Ammon's horn (tissue), 1 donor: ENCODE results near the gene C15orf39.

ENCODE experiments used
- DNase-seq: peaks from one replicate; pipeline ENCODE4 v3.0.0-alpha.2; 2016; ENCODE audit warnings: low spot score

The C15orf39 gene

DNA sequence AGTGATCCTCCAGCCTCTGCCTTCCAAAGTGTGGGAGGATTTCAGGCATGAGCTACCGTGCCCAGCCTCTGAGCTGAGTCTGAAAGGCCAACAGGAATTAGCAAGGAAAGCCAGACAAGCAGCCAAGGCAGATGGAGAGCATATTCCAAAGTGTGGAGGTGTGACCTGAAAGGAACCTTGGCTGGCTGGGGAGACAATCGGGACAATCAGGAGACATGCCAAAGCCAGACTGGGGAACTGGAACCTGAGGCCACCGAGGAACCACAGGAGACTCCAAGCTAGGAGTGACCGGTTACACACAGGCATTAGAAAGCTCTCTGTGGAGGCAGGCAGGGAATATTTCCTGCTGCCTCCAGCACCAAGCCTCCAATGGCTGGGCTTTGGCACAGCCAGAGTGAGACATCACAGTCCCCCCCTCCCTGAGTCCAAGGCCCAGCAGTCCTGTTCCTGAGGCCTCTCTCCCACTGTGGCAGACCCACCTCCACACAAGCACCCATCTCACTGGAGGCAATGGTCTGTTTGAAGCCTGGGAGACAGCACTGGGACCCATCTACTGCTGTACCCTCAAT, 4.5 kb upstream of the C15orf39 start:
- DNase-seq = no peak

DNA sequence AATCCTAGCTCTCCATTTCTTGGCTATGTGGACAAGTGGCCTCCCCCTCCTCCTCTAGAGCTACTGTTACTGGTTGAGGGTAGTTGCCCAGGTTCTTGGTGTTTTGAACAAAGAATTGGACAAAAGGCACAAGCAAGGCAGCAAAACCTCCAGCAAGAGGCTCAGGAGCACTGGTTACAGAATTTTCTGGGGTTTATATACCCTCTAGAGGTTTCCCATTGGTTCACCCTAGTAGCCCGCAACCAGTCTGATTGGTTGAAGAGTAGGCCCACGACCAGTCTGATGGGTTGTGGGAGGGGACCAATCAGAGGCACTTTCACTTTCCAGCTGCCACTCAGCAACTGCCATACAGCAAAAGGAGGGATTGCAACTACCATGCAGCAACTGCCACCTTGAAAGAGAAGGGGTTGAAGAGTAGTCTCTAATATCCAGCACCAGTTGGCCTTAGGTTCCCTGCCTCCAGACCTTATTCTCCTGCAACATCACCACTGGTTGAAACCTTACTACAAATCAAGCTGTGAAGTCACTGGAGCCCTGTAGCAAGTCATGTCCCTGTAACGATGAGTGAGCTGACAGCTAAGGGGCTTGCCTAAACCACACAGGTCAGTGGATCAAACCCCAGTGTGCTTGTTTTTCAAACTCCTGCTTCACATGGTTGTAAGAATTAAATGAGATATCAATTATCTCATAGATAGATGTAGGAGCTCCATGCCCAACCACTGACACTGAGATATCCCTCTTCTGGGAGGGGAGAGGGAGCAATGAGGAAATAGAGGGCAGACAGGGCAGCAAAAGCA, 2.9 kb upstream of the C15orf39 start:
- DNase-seq = no peak

DNA sequence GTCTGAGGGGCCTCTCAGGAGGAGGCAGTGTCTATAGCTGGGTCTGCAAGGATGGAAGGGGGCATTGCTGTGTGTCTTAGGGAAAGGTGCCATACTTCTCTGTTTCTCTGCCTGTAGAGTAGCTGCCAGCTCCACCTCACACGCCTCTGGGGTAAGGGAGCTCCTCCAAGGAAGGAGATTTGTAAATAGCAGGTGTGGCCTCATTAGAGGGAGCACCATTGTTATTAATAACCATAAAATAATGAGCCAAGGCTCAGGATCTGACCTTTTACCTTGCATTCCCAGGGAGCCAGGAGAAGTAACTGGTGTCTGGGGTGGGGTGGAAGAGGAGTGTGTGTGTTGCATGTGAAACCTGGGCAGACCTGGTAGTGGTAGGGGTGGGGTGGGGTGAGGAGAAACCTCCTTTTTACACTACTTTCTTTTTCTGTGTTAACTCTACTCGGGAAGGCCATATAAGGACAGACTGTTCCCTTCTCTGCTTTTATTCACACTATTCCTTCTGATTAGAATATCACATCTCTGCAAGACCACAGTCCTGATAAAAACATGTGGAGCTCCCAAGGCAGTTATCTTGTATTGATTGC, 2.2 kb upstream of the C15orf39 start:
- DNase-seq = no peak

DNA sequence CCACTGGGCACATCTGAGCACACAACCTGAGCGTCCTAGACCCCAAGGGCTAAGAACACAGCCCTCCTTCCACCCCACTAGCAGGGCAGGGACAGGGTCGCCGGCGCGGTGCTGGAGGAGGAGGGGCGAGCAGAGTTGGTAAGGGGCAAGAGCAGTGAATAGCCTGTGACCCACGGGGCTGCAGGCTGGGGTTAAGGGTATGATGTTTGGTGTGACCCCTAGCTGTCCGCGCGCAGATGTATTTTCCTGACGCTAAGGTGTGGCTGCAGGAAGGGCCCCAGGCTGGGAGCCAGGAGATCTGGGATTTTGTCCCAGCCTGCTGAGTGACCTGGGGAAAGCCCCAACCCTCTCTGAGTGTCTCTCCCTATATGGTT, 1.3 kb upstream of the C15orf39 start:
- no peak for DNase-seq

DNA sequence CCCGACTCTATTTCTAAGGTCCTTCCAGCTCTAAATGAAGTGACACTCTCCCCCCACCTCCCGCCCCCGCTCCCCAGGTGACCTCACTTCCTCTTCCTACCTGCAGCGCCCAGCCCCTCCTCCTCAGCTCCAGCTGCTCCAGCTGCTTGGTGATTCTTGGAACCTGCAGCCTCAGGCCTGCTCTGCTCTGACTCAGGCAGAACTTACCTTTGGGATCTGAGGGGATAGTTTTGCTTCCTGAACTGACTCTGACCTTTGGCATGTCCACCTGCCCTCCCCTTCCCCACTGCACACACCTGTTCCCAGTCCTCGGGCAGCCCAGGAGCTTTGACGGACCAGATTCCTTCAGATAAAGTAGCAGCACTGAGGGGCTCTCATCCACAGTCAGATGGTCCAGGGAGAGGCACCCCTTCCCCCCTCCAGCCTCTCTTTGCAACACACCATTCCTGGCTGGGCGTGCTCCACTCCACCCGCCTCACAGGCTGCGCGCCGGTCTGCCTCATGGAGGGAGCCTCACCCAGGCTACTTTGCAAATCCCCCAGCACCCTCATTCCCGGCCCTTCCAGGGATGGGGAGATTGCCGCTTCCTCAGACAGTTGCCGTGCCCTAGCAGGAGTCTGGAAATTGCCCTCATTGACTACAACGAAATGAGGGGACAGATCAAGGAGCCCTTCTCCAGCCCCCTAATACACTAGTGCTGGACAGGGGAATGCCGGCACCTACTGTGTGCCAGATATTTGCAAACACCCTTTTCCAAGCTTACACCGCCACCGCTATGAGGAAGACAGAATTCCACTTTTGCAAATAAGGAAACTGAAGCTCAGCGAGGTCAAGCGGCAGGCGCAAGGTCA, 692 bp upstream of the C15orf39 start:
- DNase-seq = no peak

DNA sequence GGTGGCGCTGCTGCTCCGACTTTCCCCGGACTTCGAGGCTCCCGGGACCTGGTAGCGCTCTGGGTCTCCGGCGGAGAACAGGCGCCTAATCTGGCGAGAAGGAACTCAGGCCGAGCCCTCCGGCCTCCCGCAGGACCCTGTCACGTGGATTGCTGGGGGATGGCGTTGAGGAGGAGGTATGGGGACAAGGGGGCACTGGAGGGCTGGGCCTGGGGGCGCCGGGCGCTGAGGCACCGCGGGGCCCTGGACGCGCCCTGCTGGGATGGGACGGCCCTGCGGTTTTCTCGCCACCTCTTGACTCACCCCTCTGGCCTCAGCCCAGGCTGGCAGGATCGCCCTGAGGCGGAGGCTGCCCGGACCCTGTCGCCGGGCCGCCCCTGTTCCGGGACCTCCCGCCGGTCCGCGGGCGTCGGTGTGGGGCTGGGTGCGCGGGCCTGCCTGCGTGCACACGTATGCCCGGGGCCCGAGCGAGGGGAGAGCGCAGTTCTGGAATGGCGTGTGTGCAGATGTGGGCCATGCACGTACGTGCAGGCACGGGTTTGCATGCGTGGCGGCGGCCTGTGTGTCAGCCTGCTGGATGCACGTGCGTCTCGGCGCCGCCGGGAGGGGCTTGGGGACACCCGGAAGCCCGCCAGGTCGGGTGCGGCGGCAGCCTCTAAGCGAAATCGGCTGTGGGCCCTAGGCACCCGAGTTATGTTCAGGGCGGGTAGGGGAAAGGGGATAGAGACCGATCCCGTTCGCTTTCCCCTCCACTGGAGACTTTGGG, 752 bp downstream of the C15orf39 start:
- peak; percentile 41 for DNase-seq

DNA sequence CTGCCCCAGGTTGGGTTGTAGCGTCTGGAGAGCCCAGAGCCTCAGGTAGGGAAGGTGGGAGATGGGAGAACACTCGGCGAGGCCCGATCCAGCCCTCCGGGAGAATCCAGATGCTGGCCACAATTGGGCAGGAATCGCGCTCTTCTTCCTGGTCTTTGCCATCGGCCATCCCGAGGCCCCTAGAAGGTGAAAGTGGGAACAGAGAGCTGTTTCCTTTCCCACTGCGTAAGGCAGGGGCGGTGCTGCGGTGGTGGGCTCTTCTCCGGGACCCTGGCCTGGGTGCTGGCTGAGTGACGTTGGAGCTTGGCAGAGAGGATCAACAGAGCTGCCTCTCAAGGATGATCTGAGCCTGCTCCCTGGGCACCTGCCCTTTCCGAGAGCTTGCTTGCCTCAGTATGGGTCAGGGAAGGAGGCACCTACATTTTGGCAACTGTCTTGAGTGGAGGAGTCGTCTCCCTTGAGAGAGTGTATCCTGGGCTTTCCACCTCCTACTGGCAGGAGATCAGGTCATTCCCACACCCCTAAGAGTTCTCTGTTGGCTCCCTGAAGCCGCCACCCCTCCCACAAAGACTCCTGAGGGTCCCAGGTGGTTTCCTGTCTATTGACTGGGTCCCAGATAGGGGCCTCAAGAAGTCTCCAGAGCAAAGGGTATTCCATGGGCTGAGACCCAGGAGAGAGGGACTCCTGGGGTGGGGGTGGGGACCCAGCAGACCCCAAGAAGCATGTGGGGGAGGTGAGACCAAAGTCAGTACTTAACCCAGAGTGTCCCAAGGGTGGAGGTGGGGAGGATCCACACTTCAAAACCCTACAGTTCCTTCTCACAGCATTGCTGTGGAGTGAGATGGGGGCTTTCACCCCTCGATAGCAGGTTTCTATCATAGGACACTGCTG, 1.6 kb downstream of the C15orf39 start:
- DNase-seq = no peak

DNA sequence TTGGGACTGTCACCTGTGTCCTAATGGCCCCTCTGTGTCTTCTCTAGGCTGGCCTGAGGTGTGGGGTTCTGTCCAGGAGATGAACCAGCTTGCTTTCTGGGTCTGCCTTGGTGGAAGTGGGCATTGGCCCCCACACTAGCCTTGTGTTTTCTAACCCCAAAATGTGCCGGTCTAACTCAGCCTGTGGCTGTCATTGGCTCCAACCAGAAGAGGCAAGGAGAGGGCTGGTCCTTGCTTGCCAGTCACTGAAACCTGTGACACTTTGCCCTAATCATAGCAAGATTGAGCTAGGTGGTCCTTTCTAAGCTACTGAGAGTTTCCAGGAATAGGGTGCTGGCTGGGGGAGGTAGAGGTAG, 2.2 kb downstream of the C15orf39 start:
- no peak for DNase-seq

DNA sequence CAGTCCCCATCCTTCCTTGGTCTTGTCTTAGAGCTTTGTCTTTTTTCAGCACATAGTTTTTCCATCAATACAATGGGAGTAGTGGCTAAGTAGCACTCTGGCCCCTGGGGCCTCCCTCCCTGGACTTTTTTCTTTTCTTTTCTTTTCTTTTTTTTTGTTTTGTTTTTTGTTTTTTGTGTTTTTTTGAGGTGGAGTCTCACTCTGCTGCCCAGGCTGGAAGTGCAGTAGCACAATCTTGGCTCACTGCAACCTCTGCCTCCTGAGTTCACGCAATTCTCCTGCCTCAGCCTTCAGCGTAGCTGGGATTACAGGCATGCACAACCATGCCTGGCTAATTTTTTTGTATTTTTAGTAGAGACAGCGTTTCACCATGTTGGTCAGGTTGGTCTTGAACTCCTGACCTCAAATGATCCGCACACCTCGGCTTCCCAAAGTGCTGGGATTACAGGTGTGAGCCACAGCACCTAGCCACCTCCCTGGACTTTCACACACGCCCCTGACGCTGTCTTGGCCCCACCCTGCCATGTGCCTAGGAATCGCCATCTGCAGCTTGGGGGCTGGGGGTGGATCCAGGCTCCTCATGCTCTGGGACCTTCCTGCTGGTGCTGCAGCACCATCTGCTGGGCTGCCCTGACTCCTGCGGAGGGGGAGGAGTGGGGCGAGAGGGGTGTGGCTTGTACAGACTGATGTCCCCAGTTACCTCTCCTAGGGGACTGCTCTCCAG, 2.8 kb downstream of the C15orf39 start:
- DNase-seq = peak; percentile 95

DNA sequence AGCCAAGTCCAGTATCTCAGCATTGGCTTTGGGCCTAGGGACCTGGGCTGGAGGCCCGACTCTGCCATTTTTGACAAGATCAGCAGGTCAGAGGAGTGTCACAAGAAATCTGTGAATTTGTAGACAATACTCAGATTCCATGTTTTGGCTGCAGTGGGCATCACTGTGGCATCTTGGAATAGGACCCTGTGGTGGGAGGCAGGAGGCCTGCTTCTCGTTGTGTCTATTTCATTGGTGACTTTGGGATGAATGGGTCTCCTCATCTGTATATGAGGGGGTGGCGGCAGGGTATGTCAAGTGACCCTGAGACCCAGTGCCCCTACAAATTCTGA, 3.3 kb downstream of the C15orf39 start:
- DNase-seq = no peak

DNA sequence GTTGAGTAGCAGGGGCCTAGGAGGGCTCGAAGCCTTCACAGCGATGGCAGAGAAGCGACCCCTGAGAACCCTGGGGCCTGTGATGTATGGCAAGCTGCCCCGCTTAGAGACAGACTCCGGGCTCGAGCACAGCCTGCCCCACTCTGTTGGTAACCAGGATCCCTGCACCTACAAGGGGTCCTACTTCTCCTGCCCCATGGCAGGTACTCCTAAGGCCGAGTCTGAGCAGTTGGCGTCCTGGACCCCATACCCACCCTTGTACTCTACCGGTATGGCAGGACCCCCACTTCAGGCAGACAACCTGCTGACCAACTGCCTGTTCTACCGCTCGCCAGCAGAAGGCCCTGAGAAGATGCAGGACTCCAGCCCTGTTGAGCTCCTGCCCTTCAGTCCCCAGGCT, 4.3 kb downstream of the C15orf39 start:
- no peak for DNase-seq

DNA sequence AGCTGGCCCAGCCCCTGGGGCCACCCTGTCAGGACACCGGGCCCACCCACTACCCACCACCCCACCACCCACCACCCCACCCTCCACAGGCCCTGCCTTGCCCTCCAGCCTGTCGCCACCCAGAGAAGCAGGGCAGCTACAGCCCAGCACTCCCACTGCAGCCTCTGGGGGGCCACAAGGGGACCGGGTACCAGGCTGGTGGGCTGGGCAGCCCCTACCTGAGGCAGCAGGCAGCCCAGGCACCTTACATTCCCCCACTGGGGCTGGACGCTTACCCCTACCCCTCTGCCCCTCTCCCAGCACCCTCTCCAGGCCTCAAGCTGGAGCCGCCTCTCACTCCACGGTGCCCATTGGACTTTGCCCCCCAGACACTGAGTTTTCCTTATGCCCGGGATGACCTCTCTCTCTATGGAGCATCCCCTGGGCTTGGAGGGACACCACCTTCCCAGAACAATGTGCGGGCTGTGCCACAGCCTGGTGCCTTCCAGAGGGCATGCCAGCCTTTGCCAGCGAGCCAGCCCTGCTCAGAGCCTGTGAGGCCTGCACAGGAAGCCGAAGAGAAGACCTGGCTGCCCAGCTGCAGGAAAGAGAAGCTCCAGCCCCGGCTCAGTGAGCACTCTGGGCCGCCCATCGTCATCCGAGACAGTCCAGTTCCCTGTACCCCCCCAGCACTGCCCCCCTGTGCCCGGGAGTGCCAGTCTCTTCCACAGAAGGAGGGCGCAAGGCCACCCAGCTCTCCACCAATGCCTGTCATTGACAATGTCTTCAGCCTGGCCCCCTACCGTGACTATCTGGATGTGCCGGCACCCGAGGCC, 5.3 kb downstream of the C15orf39 start:
- DNase-seq = no peak

DNA sequence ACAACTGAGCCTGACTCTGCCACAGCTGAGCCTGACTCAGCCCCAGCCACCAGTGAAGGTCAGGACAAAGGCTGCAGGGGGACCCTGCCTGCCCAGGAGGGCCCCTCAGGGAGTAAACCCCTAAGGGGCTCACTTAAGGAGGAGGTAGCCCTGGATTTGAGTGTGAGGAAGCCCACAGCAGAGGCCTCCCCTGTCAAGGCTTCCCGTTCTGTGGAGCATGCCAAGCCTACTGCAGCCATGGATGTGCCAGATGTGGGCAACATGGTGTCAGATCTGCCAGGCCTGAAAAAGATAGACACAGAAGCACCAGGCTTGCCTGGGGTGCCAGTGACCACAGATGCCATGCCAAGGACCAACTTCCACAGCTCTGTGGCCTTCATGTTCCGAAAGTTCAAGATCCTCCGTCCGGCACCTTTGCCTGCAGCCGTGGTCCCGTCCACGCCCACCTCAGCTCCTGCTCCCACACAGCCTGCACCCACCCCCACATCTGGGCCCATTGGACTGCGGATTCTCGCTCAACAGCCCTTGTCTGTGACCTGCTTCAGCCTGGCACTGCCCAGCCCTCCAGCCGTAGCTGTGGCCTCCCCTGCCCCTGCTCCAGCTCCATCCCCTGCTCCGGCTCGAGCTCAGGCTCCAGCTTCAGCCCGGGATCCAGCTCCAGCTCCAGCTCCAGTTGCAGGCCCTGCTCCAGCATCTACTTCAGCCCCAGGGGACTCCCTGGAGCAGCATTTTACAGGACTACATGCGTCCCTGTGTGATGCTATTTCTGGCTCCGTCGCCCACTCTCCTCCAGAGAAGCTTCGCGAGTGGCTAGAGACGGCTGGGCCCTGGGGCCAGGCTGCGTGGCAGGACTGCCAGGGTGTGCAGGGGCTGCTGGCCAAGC, 6.2 kb downstream of the C15orf39 start:
- no peak for DNase-seq

DNA sequence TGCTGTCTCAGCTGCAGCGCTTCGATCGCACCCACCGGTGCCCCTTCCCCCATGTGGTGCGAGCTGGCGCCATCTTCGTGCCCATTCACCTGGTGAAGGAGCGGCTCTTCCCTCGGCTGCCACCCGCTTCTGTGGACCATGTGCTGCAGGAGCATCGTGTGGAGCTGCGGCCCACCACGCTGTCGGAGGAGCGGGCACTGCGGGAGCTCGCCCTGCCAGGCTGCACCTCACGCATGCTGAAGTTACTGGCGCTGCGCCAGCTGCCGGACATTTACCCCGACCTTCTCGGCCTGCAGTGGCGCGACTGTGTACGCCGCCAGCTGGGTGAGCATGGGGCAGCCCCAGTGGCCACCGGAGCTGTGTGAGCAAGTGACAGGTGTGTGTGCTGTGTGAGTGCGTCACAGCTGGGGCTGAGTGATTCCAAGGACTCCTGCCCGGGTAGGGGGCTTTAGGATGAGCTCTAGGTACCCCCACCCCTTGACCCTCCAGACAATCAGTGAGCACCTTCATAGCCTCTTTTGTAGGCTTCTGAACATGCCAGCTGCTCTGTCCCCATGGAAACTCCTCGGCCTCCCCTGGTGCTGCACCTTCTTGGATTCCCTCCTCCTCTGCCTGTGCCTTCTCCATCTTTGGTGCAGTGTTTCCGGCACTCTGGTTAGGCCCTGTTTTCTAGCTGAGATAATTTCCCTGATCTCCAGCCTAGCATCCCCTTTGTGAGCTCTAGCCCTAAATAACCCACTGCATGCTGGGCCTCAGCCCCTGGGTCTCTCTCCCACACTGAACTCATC, 7.0 kb downstream of the C15orf39 start:
- no peak for DNase-seq

DNA sequence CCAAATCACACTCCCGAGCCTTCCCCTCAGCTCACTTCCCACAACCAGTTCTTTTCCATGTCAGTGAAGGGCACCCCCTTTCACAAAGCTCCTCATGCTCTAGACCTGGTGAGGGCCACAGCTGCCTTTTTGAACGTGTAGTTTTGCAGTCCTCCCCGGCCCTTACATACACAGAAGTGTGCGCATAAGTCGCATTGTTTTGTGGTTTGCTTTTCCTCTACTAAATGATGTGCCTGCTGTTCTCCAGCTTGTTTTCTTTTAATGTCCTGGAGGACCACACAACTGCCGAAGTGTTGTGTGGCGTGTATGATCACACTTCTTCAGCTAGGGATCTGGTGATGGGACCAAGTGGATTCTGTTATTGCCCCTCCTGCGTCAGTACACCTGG, 7.6 kb downstream of the C15orf39 start:
- DNase-seq = no peak

DNA sequence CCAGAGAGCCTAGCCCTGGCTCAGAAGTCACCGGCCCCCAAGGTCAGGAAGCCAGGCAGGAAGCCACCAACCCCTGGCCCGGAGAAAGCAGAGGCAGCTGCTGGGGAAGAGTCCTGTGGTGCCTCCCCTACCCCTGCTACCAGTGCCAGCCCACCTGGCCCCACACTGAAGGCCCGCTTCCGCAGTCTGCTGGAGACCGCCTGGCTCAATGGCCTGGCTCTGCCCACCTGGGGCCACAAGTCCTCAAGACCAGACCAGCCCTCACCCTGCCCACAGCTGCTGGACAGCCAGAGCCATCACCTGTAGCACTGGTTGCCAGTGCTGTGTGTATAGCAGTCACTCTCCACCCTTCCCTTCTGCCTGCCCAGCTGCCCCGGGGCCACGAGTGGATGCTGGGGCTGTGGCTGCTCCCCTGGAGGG, 9.1 kb downstream of the C15orf39 start:
- DNase-seq = no peak

DNA sequence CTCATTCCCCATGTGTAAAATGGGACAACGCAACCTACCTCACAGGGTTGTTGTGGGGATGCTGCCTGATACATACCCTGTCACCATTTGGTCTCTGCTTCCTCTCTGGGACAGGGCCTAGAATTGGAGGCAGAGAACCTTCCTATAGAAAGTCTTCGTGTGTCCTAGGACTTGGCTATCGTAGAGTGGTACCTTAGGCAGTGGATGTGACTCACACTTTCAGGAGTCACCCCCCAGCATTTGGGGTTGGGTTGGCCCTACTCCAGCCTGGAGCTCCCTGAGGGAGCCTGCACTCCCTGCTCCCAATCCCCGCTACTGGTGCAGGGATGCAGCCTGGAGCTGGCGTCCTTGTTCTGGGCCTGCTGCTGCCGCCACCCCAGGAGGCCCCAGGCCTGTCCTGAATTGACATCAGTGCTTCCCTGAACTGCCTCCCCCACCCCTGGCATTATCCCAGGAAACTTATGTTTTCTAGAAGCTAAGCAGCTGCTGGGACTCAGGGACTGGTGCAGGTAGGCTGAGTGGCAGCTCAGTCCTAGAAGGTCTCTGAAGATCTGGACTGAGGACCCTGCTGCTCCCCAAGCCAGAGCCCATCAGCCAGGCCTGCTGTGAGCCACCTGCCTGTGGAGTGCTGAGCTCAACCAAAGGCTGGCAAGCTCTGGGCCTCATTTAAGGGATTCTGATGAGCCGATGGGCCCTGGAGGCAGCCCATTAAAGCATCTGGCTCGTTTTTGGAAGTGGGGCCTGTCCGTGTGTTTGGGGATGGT, 9.9 kb downstream of the C15orf39 start:
- DNase-seq = no peak
